ENCODE data around the gene C20orf202. TPM values are rescaled to one million over a fixed set of nuclear protein-coding genes. Genes with fewer than 3 reads are reported as not detected.
A peak's percentile ranks its signal among the peaks of the same experiment; 100 is the strongest.

C20orf202 gene
- total RNA-seq, 4 donors from 2014 or later, result 0.73 to 0.83 TPM; not detected in 2

DNA sequence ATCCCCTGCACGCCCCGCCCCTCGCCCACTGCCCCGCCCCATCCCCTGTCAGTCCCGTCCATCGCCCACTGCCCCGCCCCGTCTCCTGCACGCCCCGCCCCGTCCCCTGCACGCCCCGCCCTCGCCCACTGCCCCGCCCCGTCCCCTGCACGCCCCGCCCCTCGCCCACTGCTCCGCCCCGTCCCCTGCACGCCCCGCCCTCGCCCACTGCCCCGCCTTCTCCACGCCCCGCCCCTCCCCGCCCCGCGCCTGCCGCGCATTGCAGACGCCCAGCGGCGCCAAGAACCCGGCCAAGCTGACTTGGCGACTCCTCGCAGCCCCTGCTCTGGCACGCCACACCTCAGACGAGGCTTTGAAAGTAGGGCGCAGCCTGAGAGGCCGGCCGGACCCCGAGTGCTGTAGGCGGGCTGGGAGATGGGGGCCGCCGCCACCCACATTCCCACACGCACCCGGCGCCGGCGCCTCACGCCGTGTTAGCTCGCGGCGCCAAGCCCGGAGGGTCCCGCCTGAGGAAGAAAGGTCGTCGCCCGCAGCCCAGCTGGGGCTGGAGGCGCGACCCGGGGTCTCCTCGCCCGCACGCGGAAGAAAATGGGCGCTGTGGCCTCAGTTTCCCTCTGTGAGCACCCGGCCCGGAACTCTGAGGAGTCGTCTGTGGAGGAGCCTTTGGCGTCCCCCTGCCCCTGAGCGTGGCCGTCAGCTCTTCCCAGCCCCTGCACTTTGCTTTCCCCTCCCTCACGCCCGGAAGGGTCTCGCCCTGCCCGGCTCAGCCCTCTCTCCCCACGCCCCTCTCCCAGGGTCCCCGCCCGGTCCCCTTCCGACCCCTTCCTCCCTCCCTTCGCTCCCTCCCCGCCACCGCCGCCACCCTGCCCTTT lies 22.8 kb downstream of the C20orf202 start, which contains the start of gene RAD21L1:
Gene RAD21L1 (plus strand): TSS at position 262 of the 872 bp plus-strand sequence. CDS start 2,410 bp downstream, outside the sequence.
- Histone ChIP-seq H3K4me1 (peaks cover 0 to 14% of the 10 kb centered on the region in 2 donors), H3K27me3 (peaks cover 0 to 37% of the 10 kb centered on the region in 2 donors), H3K27ac (peak within 1 kb of the TSS in 1 of 2 donors; percentile 56), H3K4me3 (peak within 1 kb of the TSS; percentile 28 to 43), H3K9me3 (no peaks in the 10 kb centered on the region), H3K36me3 (no peaks in the 10 kb centered on the region)
- TF ChIP-seq POLR2A (IDR thresholded peaks at IDR 0.05), result peak in 1 of 2 donors; percentile 18
- no peak for TF ChIP-seq CTCF (IDR thresholded peaks at IDR 0.05)
- intact Hi-C loops (cut with DNase I; ENCODE audit: low total_unique reads), result no loop called here
- DNase-seq, result peak; percentile 73 to 75

- no peak for DNase-seq
- Histone ChIP-seq H3K27ac (no peak overlapping the region), H3K36me3 (no peaks in the 10 kb centered on the region), H3K27me3 (peaks cover 0 to 37% of the 10 kb centered on the region in 2 donors), H3K9me3 (no peaks in the 10 kb centered on the region), H3K4me1 (peaks cover 0 to 14% of the 10 kb centered on the region in 2 donors), H3K4me3 (no peak overlapping the region)
- TF ChIP-seq POLR2A (IDR thresholded peaks at IDR 0.05) (no peak), CTCF (IDR thresholded peaks at IDR 0.05) (no peak)
- intact Hi-C loops (cut with DNase I; ENCODE audit: low total_unique reads), result no loop called here
These were observed 26.3 kb downstream of the C20orf202 start for GRCh38 chr20:1229541-1229940.

DNA sequence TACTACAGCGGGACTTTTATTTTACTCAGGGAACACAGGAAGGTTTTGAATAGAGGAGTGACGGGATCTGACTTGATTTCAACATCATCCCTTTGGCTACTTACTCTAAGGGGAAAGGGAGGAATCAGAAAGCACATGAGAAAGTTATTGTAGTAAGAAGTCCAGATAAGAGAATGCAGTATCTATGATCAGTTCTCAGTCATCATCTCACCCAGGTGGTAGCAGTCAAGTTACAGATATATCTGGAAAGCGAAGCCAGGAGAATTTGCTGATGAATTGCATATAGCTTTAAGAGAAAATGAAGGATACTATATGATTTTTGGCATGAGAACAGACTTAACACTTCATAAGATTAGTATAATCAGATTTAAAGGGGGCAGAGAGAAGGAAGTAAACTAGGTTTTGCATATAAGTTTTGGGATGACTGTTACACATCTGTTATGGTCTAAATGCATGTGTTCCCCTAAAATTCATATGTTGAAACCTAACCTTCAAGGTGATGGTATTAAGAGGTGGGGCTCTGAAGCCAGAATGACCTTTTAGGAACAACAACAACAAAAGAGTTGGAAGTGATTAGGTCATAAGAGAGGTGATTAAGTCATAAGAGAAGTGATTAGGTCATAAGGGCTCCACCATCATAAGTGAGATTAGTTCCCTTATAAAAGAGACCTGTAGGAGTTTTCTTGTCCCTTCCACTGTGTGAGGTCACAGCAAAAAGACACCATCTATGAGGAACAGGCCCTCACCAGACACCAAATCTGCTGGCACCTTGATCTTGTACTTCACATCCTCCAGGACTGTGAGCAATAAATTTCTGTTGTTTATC lies 29.2 kb downstream of the C20orf202 start:
- Histone ChIP-seq H3K36me3 (no peaks in the 10 kb centered on the region), H3K4me3 (no peak overlapping the region), H3K9me3 (no peaks in the 10 kb centered on the region), H3K4me1 (no peaks in the 10 kb centered on the region), H3K27ac (no peak overlapping the region), H3K27me3 (peaks cover 0 to 33% of the 10 kb centered on the region in 2 donors)
- TF ChIP-seq CTCF (IDR thresholded peaks at IDR 0.05) (no peak), POLR2A (IDR thresholded peaks at IDR 0.05) (no peak)
- no peak for DNase-seq
- intact Hi-C loops (cut with DNase I; ENCODE audit: low total_unique reads), result no loop called here

DNA sequence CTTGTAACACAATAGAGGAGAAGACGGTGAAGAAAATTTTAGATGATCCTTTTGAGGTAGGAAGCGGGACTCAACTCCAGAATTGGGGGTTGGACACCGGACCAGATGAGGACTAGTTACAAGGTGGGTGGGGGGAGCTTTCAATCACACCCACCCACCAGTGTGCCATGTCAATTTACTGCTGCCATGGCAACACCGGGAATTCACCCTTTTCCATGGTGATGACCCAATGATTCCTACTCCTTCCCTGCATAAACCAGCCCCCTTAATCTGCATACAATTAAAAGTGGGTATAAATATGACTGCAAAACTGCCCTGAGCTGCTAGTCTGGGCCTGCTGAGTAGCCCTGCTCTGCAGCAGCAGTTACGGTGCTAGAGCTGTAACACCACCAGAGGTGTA lies 37.3 kb downstream of the C20orf202 start:
- Histone ChIP-seq H3K4me1 (no peaks in the 10 kb centered on the region), H3K27me3 (peaks cover 0 to 10% of the 10 kb centered on the region in 2 donors), H3K9me3 (no peaks in the 10 kb centered on the region), H3K27ac (no peak overlapping the region), H3K36me3 (no peaks in the 10 kb centered on the region), H3K4me3 (no peak overlapping the region)
- intact Hi-C loops (cut with DNase I; ENCODE audit: low total_unique reads), result no loop called here
- TF ChIP-seq POLR2A (IDR thresholded peaks at IDR 0.05), result no peak
- no peak for TF ChIP-seq CTCF (IDR thresholded peaks at IDR 0.05)
- DNase-seq, result no peak
